PC-9 (cell line): ENCODE data around the gene MARCHF11.

Experiments used
- EZH2 ChIP-seq: fragments of 200-600 bp; sonication (generic); IDR thresholded peaks from 2 replicates; pipeline ENCODE4 v1.8.0; 2017; ENCODE audit warnings: antibody characterized with exemption, low read depth
- TF ChIP-seq, protein P1 (sequence below): fragments of 200-600 bp; sonication (generic); conservative IDR thresholded peaks from 2 replicates; pipeline ENCODE4 v1.6.1; 2017; ENCODE audit warnings: mixed run types, antibody characterized with exemption, mild to moderate bottlenecking, moderate library complexity

DNA sequence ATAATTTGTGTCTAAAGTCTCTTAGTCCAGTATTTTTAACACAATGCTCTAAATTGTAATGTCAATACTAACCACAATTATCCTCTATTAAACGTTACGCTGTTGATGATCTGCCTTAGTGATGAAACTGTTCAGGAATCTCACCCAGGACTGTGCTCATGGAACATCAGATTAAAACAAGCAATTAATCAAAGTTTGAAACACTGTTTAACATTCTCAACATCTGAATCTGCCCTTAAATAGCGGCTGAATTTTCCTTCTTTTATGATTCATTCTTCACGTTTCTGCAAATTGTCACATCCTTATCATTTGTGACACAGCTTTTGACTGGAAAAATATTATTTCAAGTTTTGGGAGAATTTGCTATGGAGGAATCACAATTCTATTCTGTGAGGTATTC is 113.8 kb downstream of the MARCHF11 start:
- no peak for TF ChIP-seq EZH2
- TF ChIP-seq, protein P1, sequence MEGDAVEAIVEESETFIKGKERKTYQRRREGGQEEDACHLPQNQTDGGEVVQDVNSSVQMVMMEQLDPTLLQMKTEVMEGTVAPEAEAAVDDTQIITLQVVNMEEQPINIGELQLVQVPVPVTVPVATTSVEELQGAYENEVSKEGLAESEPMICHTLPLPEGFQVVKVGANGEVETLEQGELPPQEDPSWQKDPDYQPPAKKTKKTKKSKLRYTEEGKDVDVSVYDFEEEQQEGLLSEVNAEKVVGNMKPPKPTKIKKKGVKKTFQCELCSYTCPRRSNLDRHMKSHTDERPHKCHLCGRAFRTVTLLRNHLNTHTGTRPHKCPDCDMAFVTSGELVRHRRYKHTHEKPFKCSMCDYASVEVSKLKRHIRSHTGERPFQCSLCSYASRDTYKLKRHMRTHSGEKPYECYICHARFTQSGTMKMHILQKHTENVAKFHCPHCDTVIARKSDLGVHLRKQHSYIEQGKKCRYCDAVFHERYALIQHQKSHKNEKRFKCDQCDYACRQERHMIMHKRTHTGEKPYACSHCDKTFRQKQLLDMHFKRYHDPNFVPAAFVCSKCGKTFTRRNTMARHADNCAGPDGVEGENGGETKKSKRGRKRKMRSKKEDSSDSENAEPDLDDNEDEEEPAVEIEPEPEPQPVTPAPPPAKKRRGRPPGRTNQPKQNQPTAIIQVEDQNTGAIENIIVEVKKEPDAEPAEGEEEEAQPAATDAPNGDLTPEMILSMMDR = no peak
